KBM-7 (cell line): ENCODE results near the gene CELSR1.
"Not testable (repeated sequence)": the region's sequence is repeated elsewhere in the genome, so short reads cannot be mapped to it uniquely, and the experiment has no call there.

Source experiments
- DNase-seq: peaks from one replicate; pipeline ENCODE4 v3.0.0-alpha.2; 2015
- in situ Hi-C: fragments of 300-500 bp; cut with MboI; formaldehyde crosslinking; loops from 2 replicates; pipeline ENCODE4 v1.14.3; 2020; ENCODE audit warnings: low sequenced_read_pairs, low pct_unique_long_range_greater_than_20kb, mixed read lengths

CELSR1 gene

DNA sequence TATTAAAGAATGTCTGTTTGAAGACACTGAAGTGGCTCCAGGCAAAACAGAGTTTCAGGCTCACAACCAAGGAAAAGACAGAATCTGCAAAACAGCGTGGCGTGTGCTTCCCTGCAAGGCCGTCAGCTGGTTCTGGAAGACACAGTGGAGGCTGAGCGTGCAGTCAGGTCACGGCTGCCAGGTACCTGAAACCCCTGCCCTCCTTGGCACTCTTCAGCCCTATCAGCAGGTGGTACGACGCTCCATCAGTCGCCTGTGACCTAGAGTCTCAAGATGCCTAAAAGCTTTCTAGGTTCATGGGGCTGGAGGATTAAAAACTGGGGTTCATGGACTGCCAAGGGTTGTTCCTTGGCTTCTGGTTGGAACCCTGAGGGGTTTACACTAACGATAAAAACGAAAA, 136.1 kb downstream of the CELSR1 start:
- in situ Hi-C loops = no loop called here

DNA sequence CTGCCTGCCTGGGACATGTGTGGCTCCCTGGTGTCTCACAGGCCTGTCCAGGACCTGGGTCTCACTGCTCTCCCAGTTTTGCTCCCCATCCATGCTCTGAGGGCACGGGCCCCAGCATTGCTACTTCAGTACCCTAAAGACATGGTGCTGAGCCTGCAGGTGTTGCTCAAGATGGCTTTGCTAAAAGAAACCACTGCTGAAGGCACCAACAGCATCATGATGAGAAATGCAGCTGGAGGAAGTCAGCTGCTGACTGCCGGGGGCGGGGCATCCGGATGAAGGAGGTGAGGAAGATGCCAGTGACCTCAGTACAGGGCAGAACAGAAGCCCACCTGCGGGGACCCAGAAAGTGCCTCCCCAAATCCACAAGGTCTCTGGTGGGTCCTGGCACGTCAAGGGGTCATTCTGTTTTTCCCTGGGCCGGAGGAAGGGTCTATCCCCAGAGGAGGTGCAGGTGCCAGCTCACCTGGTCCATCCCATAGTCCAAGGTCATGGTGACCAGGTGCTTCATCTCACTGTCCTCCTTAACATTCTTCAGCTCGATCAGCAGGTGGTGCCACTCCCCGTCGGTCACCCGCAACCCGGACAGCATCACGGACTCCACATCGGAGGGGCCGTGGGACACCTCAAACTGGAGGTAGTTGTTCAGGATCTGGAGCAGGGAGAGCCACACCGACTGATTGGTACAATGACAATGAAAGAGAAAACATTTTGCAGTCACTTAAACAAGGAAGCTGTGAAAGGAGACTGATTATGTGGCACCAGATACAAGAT, 138.0 kb downstream of the CELSR1 start:
- DNase-seq = no peak
- in situ Hi-C loops = no loop called here

More for the DNA sequence above, 136.1 kb downstream of the CELSR1 start:
- DNase-seq = no peak

- in situ Hi-C loops = no loop called here
- DNase-seq = no peak
These were observed 139.5 kb downstream of the CELSR1 start for GRCh38 chr22:46397951-46398350.

DNA sequence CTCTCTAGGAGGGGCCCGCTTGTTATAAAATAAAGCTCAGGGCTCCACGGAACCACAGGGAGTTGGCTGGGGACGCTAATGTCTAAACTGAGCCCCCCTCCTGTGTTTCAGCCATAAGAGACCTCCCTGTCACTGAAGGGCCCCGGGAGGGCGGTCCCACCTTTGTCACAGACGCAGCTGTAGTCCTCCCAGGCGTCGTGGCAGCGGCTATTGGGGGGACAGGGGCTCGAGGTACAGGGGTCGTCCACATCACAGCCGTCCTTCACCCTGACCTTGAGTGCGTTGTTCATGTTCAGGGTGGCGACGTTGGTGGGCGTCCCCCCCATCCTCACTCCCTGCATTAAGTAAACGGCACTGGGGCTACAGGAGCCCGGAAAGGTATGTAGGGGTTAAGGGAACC, 139.9 kb downstream of the CELSR1 start:
- in situ Hi-C loops = no loop called here
- DNase-seq = no peak

GRCh38 chr22:46397049-46397448, 140.4 kb downstream of the CELSR1 start:
- DNase-seq, in situ Hi-C loops: not testable (repeated sequence)

GRCh38 chr22:46395145-46395544, 142.3 kb downstream of the CELSR1 start:
- no peak for DNase-seq
- in situ Hi-C loops = no loop called here

GRCh38 chr22:46394622-46395021, 142.8 kb downstream of the CELSR1 start:
- in situ Hi-C loops = no loop called here
- no peak for DNase-seq

- DNase-seq = no peak
- in situ Hi-C loops = no loop called here
These were observed 143.5 kb downstream of the CELSR1 start for GRCh38 chr22:46393873-46394272.

- DNase-seq = no peak
- in situ Hi-C loops = no loop called here
These were observed 145.1 kb downstream of the CELSR1 start for GRCh38 chr22:46392137-46392844.

GRCh38 chr22:46391486-46392136, 145.8 kb downstream of the CELSR1 start:
- in situ Hi-C loops = no loop called here
- DNase-seq = no peak

GRCh38 chr22:46390652-46391301, 146.6 kb downstream of the CELSR1 start:
- DNase-seq = no peak
- in situ Hi-C loops = no loop called here

- no peak for DNase-seq
- in situ Hi-C loops = no loop called here
These were observed 147.2 kb downstream of the CELSR1 start for GRCh38 chr22:46390105-46390651.

GRCh38 chr22:46389081-46389480, 148.3 kb downstream of the CELSR1 start:
- in situ Hi-C loops = no loop called here
- no peak for DNase-seq

DNA sequence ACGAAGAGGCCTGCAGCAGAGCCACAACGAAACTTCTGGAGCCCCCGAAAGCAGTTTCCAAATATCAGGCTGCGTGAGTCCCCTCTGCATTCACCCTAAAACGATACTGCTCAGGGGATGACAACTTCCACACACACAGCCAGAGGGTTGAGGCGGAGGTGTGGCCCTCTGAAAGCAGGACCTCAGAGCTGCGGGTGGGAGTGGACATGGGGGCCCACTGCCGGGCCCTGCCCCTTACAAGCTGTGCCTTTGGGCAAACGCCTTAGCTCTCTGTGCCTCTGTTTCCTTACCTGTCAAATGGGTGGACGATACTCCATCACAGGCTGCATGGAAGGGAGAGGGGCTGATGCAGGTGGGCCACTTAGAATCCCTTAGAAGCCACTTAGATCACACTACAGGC, 148.8 kb downstream of the CELSR1 start:
- no peak for DNase-seq
- in situ Hi-C loops = no loop called here

DNA sequence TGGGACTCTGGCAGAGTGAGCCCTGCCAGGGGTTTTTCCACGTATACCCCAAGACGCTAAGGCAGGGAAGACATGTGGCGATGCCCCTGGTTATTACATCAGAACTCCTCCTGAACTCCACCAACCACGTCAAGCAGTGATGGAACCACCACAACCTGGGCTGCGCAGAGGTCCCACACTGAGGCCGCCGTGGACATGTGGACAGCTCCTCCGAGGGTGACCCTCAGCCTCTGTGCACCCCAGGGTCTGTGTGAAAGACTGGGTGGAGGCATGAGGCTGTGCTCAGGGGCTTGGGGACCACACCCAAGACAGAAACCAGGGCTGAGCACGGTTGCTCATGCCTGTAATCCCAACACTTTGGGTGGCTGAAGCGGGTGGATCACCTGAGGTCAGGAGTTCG, 149.7 kb downstream of the CELSR1 start:
- no peak for DNase-seq
- in situ Hi-C loops = no loop called here

DNA sequence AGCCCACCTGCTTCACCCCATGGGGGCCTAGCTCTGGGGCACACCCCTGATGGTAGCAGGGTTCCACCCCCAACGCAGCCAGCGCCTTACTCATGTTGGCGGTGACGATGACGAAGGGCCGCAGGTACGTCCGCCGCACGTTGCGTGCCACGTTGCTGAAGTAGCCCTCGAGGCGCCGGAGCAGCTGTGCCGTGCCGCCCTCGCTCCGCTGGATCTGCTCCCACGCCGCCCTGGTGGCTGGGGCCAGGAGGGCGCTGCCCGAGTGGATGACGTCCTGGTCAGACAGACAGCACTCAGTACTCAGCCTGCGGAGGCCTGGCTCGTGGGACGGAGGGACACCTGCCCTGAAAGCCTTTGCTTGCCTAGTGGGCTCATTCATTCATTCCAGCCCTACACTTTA, 151.1 kb downstream of the CELSR1 start:
- in situ Hi-C loops = no loop called here

GRCh38 chr22:46382524-46382923, 154.9 kb downstream of the CELSR1 start:
- in situ Hi-C loops = no loop called here
- DNase-seq = no peak

More for the DNA sequence above, 151.1 kb downstream of the CELSR1 start:
- no peak for DNase-seq

DNA sequence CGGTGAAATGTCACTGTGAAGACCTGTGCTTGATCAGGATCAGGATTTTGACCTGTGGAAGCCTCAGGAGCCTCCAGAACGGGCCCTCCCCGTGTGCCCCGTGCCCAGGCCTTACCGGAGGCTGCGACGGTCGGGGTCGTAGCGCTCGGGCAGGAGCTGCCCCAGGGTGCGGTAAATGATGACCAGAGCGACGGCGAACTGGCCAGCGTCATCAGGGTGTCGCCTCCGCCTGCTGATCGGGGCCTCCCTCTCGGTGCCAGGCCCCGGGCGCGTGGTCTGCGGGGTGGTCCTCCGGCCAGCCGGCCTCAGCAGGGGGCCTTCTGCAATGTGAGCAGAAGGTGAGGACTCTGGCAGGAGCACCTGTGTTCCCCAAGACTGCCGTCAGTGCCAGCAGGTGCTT, 155.7 kb downstream of the CELSR1 start:
- no peak for DNase-seq
- in situ Hi-C loops = no loop called here

- DNase-seq = no peak
These were observed 156.3 kb downstream of the CELSR1 start for GRCh38 chr22:46381142-46381541.

More at GRCh38 chr22:46381142-46381541, 156.3 kb downstream of the CELSR1 start:
- in situ Hi-C loops = no loop called here
